Adrenal gland (tissue), 5 donors: ENCODE data around the gene SLC6A8.

Experiments used
- POLR2A ChIP-seq, 2 donors: fragments of 450-650 bp; IDR thresholded peaks; one replicate each; pipeline ENCODE4 v1.6.1; 2017; ENCODE audit warnings: antibody characterized with exemption in 2 of 2, mild to moderate bottlenecking in 2 of 2, moderate library complexity in 1 of 2
- TF ChIP-seq, protein P1 (sequence below), 6 experiments: fragments of 450-650 bp in 4 of 6; fragments of 200-600 bp in 2 of 6; sonication (generic) in 1 of 6; IDR thresholded peaks; 1 replicate in 5 of 6; 2 replicates in 1 of 6; pipeline versions ENCODE4 v1.5.1 to v1.8.0; 2016 to 2021; ENCODE audit warnings: antibody characterized with exemption in 6 of 6, mild to moderate bottlenecking in 2 of 6, moderate library complexity in 1 of 6
- donor health status: DM: no; HTN: no; CAD: no.

DNA sequence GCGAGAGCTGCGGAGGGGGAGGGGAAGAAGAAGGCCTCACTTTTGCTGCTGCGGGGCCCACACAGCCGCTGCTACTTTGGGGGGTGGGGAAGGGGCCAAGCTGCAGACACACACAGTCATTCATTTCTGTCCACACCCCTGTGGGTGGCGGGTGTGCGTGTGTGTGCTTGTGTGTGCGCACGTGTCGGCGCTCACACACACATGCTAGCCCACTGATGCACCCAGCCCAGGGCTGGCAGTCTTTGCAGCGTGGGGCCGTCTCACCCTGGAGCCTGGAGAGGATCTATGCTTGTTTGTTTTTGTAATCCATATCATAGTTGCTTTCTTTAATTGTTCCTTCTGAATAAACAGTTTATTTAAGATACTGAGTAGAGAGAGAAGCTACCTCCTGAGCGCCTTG lies 36.8 kb upstream of the SLC6A8 start:
- TF ChIP-seq, protein P1, sequence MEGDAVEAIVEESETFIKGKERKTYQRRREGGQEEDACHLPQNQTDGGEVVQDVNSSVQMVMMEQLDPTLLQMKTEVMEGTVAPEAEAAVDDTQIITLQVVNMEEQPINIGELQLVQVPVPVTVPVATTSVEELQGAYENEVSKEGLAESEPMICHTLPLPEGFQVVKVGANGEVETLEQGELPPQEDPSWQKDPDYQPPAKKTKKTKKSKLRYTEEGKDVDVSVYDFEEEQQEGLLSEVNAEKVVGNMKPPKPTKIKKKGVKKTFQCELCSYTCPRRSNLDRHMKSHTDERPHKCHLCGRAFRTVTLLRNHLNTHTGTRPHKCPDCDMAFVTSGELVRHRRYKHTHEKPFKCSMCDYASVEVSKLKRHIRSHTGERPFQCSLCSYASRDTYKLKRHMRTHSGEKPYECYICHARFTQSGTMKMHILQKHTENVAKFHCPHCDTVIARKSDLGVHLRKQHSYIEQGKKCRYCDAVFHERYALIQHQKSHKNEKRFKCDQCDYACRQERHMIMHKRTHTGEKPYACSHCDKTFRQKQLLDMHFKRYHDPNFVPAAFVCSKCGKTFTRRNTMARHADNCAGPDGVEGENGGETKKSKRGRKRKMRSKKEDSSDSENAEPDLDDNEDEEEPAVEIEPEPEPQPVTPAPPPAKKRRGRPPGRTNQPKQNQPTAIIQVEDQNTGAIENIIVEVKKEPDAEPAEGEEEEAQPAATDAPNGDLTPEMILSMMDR (IDR thresholded peaks at IDR 0.05) = no peak
- no peak for TF ChIP-seq POLR2A (IDR thresholded peaks at IDR 0.05)
